Endothelial cell of umbilical vein (primary cell): Measurements from ENCODE around the gene CYP19A1. TPM values are rescaled to one million over a fixed set of nuclear protein-coding genes. Genes with fewer than 3 reads are reported as not detected.

Experiments used
- BruUV-seq: library from RNA; stranded (reverse); fragments of 400-500 nt; replicated peaks from 2 replicates; lab custom pipeline; 2021; lab: Mats Ljungman, UMichigan
- CTCF ChIA-PET: fragments of 300-600, 350-600 bp; sonication (Branson Sonifier 250); formaldehyde crosslinking; loops from one replicate; lab custom pipeline; 2021; ENCODE audit warnings: antibody characterized with exemption, inconsistent platforms; lab: Charles Lee
- POLR2A ChIA-PET: fragments of 300-600, 350-600 bp; sonication (Branson Sonifier 250); formaldehyde crosslinking; loops from one replicate; lab custom pipeline; 2021; ENCODE audit warnings: antibody characterized with exemption, inconsistent platforms; lab: Charles Lee
- DNase-seq: peaks from one replicate; pipeline ENCODE4 v3.0.0-alpha.2; 2011; ENCODE audit warnings: low read depth, low spot score
- FAIRE-seq: peaks from 2 replicates; lab custom pipeline; 2011; peaks lifted over from hg19 to GRCh38; lab: Jason Lieb, UNC
- H2AFZ ChIP-seq: 2 replicates; pipeline ENCODE4 v1.6.0; 2012; ENCODE audit warnings: low read depth, low read length, control low read depth, inconsistent platforms
- H3K27ac ChIP-seq: 2 replicates; pipeline ENCODE4 v1.5.1; 2011; ENCODE audit warnings: low read depth, mild to moderate bottlenecking, control low read depth, low read length, moderate library complexity; ENCODE audit not compliant: insufficient read depth
- H3K27me3 ChIP-seq, 2 experiments: 2 replicates each; pipeline versions ENCODE4 v1.6.0 to v1.6.1; 2011; ENCODE audit warnings: low read length in 2 of 2, mixed read lengths in 1 of 2; ENCODE audit not compliant: control insufficient read depth in 2 of 2, insufficient read depth in 2 of 2
- H3K36me3 ChIP-seq, 2 experiments: 2 replicates in 1 of 2; 3 replicates in 1 of 2; pipeline ENCODE4 v1.5.1; 2011; ENCODE audit warnings: low read length in 2 of 2, mild to moderate bottlenecking in 1 of 2, moderate library complexity in 1 of 2; ENCODE audit not compliant: control insufficient read depth in 2 of 2, insufficient read depth in 2 of 2; ENCODE audit errors: extremely low read depth in 1 of 2
- H3K4me1 ChIP-seq: 3 replicates; pipeline ENCODE4 v1.5.1; 2011; ENCODE audit warnings: mild to moderate bottlenecking, low read length; ENCODE audit not compliant: control insufficient read depth, insufficient read depth; ENCODE audit errors: extremely low read depth
- H3K4me2 ChIP-seq: 2 replicates; pipeline ENCODE4 v1.6.1; 2011; ENCODE audit warnings: low read length, control low read depth, mixed read lengths; ENCODE audit not compliant: insufficient read depth
- H3K4me3 ChIP-seq, 3 experiments: fragments of 200-600 bp in 1 of 3; sonication (generic), shearing (Covaris generic) in 1 of 3; replicated peaks in 1 of 3; 2 replicates each; pipeline ENCODE4 v1.5.1; 2011 to 2016; ENCODE audit warnings: control low read depth in 3 of 3, low read length in 3 of 3, mild to moderate bottlenecking in 2 of 3, inconsistent platforms in 1 of 3, low read depth in 1 of 3, moderate library complexity in 1 of 3; ENCODE audit not compliant: insufficient read depth in 1 of 3
- H3K79me2 ChIP-seq: 2 replicates; pipeline ENCODE4 v1.6.0; 2012; ENCODE audit warnings: low read length, inconsistent platforms; ENCODE audit not compliant: control insufficient read depth, insufficient read depth
- H3K9ac ChIP-seq: replicated peaks from 2 replicates; pipeline ENCODE3; 2011; ENCODE audit warnings: low read length, control low read depth; ENCODE audit not compliant: insufficient read depth; ENCODE audit errors: extremely low read depth
- H3K9me1 ChIP-seq: replicated peaks from 3 replicates; pipeline ENCODE4 v1.6.0; 2011; ENCODE audit warnings: mild to moderate bottlenecking, low read length; ENCODE audit not compliant: control insufficient read depth, insufficient read depth; ENCODE audit errors: extremely low read depth
- H3K9me3 ChIP-seq: replicated peaks from 2 replicates; pipeline ENCODE4 v1.5.1; 2012; ENCODE audit warnings: low read length, inconsistent platforms; ENCODE audit not compliant: control insufficient read depth, insufficient read depth
- H4K20me1 ChIP-seq: replicated peaks from 2 replicates; pipeline ENCODE3; 2011; ENCODE audit warnings: mild to moderate bottlenecking, low read length; ENCODE audit not compliant: control insufficient read depth, insufficient read depth; ENCODE audit errors: extremely low read depth
- CTCF ChIP-seq, 2 donors: IDR thresholded peaks; 1 replicate in 1 of 2; 2 replicates in 1 of 2; pipeline ENCODE4 v1.5.1; 2011; ENCODE audit warnings: low read length in 2 of 2, mild to moderate bottlenecking in 2 of 2, moderate library complexity in 2 of 2, control low read depth in 1 of 2, inconsistent platforms in 1 of 2, low read depth in 1 of 2; ENCODE audit not compliant: insufficient read depth in 1 of 2; ENCODE audit errors: extremely low read depth in 1 of 2
- EZH2 ChIP-seq: IDR thresholded peaks from 2 replicates; pipeline ENCODE4 v1.6.1; 2012; ENCODE audit warnings: borderline replicate concordance, low read depth, mild to moderate bottlenecking, moderate library complexity, low read length, inconsistent platforms; ENCODE audit not compliant: severe bottlenecking
- FOS ChIP-seq: IDR thresholded peaks from 2 replicates; pipeline ENCODE4 v1.6.1; 2011; ENCODE audit warnings: mild to moderate bottlenecking, low read length, moderate library complexity, borderline replicate concordance; ENCODE audit not compliant: insufficient read depth
- GATA2 ChIP-seq: IDR thresholded peaks from 2 replicates; pipeline ENCODE4 v1.7.0; 2011; ENCODE audit warnings: low read depth, mild to moderate bottlenecking, moderate library complexity, mixed read lengths, low read length; ENCODE audit not compliant: insufficient read length, insufficient read depth
- JUN ChIP-seq: IDR thresholded peaks from 2 replicates; pipeline ENCODE4 v1.6.1; 2011; ENCODE audit warnings: borderline replicate concordance, low read depth; ENCODE audit not compliant: insufficient read length, insufficient read depth
- MAX ChIP-seq: IDR thresholded peaks from 2 replicates; pipeline ENCODE4 v1.6.1; 2011; ENCODE audit not compliant: insufficient read depth, insufficient read length
- MYC ChIP-seq: IDR thresholded peaks from one replicate; pipeline ENCODE4 v1.6.1; 2011; ENCODE audit warnings: mild to moderate bottlenecking, low read depth, low read length
- POLR2A ChIP-seq: IDR thresholded peaks from 2 replicates; pipeline ENCODE4 v1.6.1; 2012; ENCODE audit warnings: low read depth, mild to moderate bottlenecking, control low read depth, low read length
- POLR2AphosphoS5 ChIP-seq: IDR thresholded peaks from 2 replicates; pipeline ENCODE4 v1.6.1; 2012; ENCODE audit warnings: low read depth, mild to moderate bottlenecking, control low read depth, low read length, moderate library complexity; ENCODE audit not compliant: insufficient read depth
- dilution Hi-C: fragments of 300-500 bp; cut with MboI; formaldehyde crosslinking; loops from one replicate; pipeline ENCODE4 v1.15.0; 2019; ENCODE audit warnings: low sequenced_read_pairs; ENCODE audit not compliant: extremely low pct_ligation_motif_present
- intact Hi-C: fragments of 100-400 bp; cut with micrococcal nuclease; formaldehyde crosslinking; loops from one replicate; pipeline ENCODE4 v1.10.0; 2022
- polyA plus RNA-seq, 4 experiments: library from polyadenylated mRNA; depleted of rRNA in 3 of 4; stranded (reverse) in 3 of 4; unstranded in 1 of 4; fragments of >200 nt; gene quantifications; 2 replicates each; pipeline versions ENCODE4 v1.2.1 to v1.2.3, GENCODE V29; 2011 to 2012; ENCODE audit warnings: missing spikeins in 1 of 4
- total RNA-seq: library from RNA; stranded (reverse); gene quantifications from 2 replicates; pipeline ENCODE4 v1.2.3, GENCODE V29; 2021

The CYP19A1 gene
- total and polyA plus RNA-seq, 2 donors (not counting 3 experiments of a cell fraction or from before 2014, with no cell fraction given), result not detected

GRCh38 chr15:51349156-51349844, 10.9 kb upstream of the CYP19A1 start:
- H3K9ac ChIP-seq, result no peak overlapping the region
- BruUV-seq, result no TSS peak
- no peaks in the 10 kb centered on the region for H3K79me2 ChIP-seq
- H3K9me1 ChIP-seq, result no peaks in the 10 kb centered on the region
- peaks cover 69 to 94% of the 10 kb centered on the region in 2 experiments for H3K27me3 ChIP-seq
- ChIA-PET POLR2A (no interaction called here), CTCF (interaction anchor here (1.7 kb wide), 1 partner anchor 157 kb away, joined by 5 read pairs; no protein-coding TSS in a partner anchor)
- no peaks in the 10 kb centered on the region for H3K9me3 ChIP-seq
- FAIRE-seq (no peak), DNase-seq (no peak)
- H2AFZ ChIP-seq, result no peak overlapping the region
- no peak overlapping the region for H3K27ac ChIP-seq
- no peak overlapping the region for H3K4me2 ChIP-seq
- no peaks in the 10 kb centered on the region for H3K4me1 ChIP-seq
- no peaks in the 10 kb centered on the region for H3K36me3 ChIP-seq
- no peak overlapping the region for H3K4me3 ChIP-seq
- TF ChIP-seq POLR2AphosphoS5 (no peak), FOS (no peak), POLR2A (no peak), CTCF (IDR thresholded peaks at IDR 0.05; ENCODE audit: extremely low read depth in 1 of 2, insufficient read depth in 1 of 2, low read depth in 1 of 2, low read length in 2 of 2) (no peak), EZH2 (no peak), MYC (no peak), JUN (no peak), MAX (no peak), GATA2 (no peak)
- dilution Hi-C loops, result no loop called here
- intact Hi-C loops, result no loop called here
- no peaks in the 10 kb centered on the region for H4K20me1 ChIP-seq
